ENCODE data around the gene TBXAS1. TPM values are rescaled to one million over a fixed set of nuclear protein-coding genes. Genes with fewer than 3 reads are reported as not detected.

The TBXAS1 gene
- total RNA-seq, 2 experiments from 2014 or later, result 0.86 TPM; not detected in 1

- H4K20me1 ChIP-seq (ENCODE audit: insufficient read depth, low read length), result no peaks in the 10 kb centered on the region
- H3K9me3 ChIP-seq (ENCODE audit: low read length), result no peaks in the 10 kb centered on the region
- no TSS peak for BruUV-seq (replicated peaks)
- intact Hi-C loops (cut with micrococcal nuclease; ENCODE audit: unreplicated experiment), result no loop called here
- H3K4me3 ChIP-seq (ENCODE audit: low read depth, low read length, poor library complexity, severe bottlenecking), result no peak overlapping the region
- TF ChIP-seq CTCF (conservative IDR thresholded peaks at IDR 0.05; ENCODE audit: low read length) (no peak), EZH2phosphoT487 (IDR thresholded peaks at IDR 0.05; ENCODE audit: borderline replicate concordance, low read depth, low read length) (no peak)
- H3K27ac ChIP-seq (ENCODE audit: low read depth, low read length, poor library complexity, severe bottlenecking), result no peak overlapping the region
- H3K36me3 ChIP-seq (ENCODE audit: insufficient read depth, low read length), result no peaks in the 10 kb centered on the region
- no peak overlapping the region for H2AFZ ChIP-seq (ENCODE audit: low read length)
- CTCF ChIA-PET (ENCODE audit: unreplicated experiment), result interaction anchor here (0.5 kb wide), 1 partner anchor 390 kb away, joined by 3 read pairs; no protein-coding TSS in a partner anchor
- POLR2A ChIA-PET, result interaction anchor here (0.5 to 1.0 kb wide), 3 partner anchors 11 to 441 kb away, joined by 3 read pairs; no protein-coding TSS in a partner anchor
- H3K9me2 ChIP-seq (ENCODE audit: insufficient read depth, low read length), result no peaks in the 10 kb centered on the region
- DNase-seq (ENCODE audit: low spot score), result no peak
- H3K4me1 ChIP-seq (ENCODE audit: insufficient read depth, low read length, poor library complexity, severe bottlenecking), result no peaks in the 10 kb centered on the region
- no peak overlapping the region for H3K4me2 ChIP-seq (ENCODE audit: low read length)
- no peaks in the 10 kb centered on the region for H3K79me2 ChIP-seq (ENCODE audit: insufficient read depth, low read depth, low read length)
Observed at GRCh38 chr7:140034421-140034820, 205.4 kb downstream of the TBXAS1 start.

GRCh38 chr7:140035400-140036223, 206.5 kb downstream of the TBXAS1 start:
- Histone ChIP-seq H3K36me3 (ENCODE audit: insufficient read depth, low read length) (no peaks in the 10 kb centered on the region), H2AFZ (ENCODE audit: low read length) (no peak overlapping the region), H3K9me3 (ENCODE audit: low read length) (no peaks in the 10 kb centered on the region), H3K9me2 (ENCODE audit: insufficient read depth, low read length) (no peaks in the 10 kb centered on the region), H3K79me2 (ENCODE audit: insufficient read depth, low read depth, low read length) (no peaks in the 10 kb centered on the region), H3K27ac (ENCODE audit: low read depth, low read length, poor library complexity, severe bottlenecking) (no peak overlapping the region), H3K4me2 (ENCODE audit: low read length) (no peak overlapping the region), H3K4me1 (ENCODE audit: insufficient read depth, low read length, poor library complexity, severe bottlenecking) (no peaks in the 10 kb centered on the region), H3K4me3 (ENCODE audit: low read depth, low read length, poor library complexity, severe bottlenecking) (no peak overlapping the region), H4K20me1 (ENCODE audit: insufficient read depth, low read length) (no peaks in the 10 kb centered on the region)
- no TSS peak for BruUV-seq (replicated peaks)
- ChIA-PET POLR2A (interaction anchor here (0.7 to 0.9 kb wide), 3 partner anchors 23 to 442 kb away, joined by 3 read pairs; no protein-coding TSS in a partner anchor), CTCF (ENCODE audit: unreplicated experiment) (no interaction called here)
- TF ChIP-seq CTCF (conservative IDR thresholded peaks at IDR 0.05; ENCODE audit: low read length) (no peak), EZH2phosphoT487 (IDR thresholded peaks at IDR 0.05; ENCODE audit: borderline replicate concordance, low read depth, low read length) (no peak)
- DNase-seq (ENCODE audit: low spot score), result no peak
- intact Hi-C loops (cut with micrococcal nuclease; ENCODE audit: unreplicated experiment), result no loop called here
